Hepatocyte (in vitro differentiated cells): ENCODE measurements around the gene MT1G.

Experiments used
- EZH2 ChIP-seq: fragments of 200-600 bp; sonication (generic); IDR thresholded peaks from 2 replicates; pipeline ENCODE4 v1.6.1; 2016; ENCODE audit warnings: antibody characterized with exemption, mild to moderate bottlenecking, borderline replicate concordance
- EZH2phosphoT487 ChIP-seq: fragments of 200-600 bp; sonication (generic); IDR thresholded peaks from one replicate; pipeline ENCODE4 v1.6.1; 2018; ENCODE audit warnings: antibody characterized with exemption, mild to moderate bottlenecking, low read depth, moderate library complexity; ENCODE audit not compliant: unreplicated experiment, severe bottlenecking
- TF ChIP-seq, protein P1 (sequence below): fragments of 200-600 bp; sonication (generic); IDR thresholded peaks from 2 replicates; pipeline ENCODE4 v1.5.1; 2016; ENCODE audit warnings: antibody characterized with exemption, mild to moderate bottlenecking; ENCODE audit not compliant: poor library complexity

- TF ChIP-seq, protein P1, sequence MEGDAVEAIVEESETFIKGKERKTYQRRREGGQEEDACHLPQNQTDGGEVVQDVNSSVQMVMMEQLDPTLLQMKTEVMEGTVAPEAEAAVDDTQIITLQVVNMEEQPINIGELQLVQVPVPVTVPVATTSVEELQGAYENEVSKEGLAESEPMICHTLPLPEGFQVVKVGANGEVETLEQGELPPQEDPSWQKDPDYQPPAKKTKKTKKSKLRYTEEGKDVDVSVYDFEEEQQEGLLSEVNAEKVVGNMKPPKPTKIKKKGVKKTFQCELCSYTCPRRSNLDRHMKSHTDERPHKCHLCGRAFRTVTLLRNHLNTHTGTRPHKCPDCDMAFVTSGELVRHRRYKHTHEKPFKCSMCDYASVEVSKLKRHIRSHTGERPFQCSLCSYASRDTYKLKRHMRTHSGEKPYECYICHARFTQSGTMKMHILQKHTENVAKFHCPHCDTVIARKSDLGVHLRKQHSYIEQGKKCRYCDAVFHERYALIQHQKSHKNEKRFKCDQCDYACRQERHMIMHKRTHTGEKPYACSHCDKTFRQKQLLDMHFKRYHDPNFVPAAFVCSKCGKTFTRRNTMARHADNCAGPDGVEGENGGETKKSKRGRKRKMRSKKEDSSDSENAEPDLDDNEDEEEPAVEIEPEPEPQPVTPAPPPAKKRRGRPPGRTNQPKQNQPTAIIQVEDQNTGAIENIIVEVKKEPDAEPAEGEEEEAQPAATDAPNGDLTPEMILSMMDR = no peak
- TF ChIP-seq EZH2 (no peak), EZH2phosphoT487 (no peak)
These were observed 44.0 kb upstream of the MT1G start for GRCh38 chr16:56711862-56712261.
